ENCODE measurements around the gene MATN3. TPM values are rescaled to one million over a fixed set of nuclear protein-coding genes. Genes with fewer than 3 reads are reported as not detected.
"Not testable (repeated sequence)": the region's sequence is repeated elsewhere in the genome, so short reads cannot be mapped to it uniquely, and the experiment has no call there.

Gene MATN3
- total and polyA plus RNA-seq, 3 donors from 2014 or later: 1.9 to 2.7 (median 2.1) TPM

DNA sequence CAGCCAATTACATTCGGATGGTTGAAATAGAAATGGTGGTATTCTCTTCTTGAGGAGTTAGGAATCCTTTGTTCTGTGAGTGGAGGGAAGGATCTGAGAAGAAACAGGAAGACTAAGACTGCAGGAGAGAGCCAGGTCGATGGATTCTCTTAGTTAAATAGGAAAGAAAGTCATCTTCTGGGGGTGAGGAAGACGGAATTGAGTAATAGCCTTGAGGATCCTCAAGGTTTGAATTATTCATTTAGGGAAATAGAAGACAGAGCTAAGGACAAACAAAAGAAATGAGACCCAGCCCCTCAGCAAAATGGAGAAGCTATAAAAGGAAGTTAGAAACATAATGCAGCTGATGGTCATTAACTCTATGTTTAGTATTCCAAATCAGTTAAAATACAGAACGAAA lies 37.2 kb upstream of the MATN3 start:
- DNase-seq: no peak
- Histone ChIP-seq H3K4me1 (peaks cover 33% of the 10 kb centered on the region), H3K4me3 (peak overlapping the region; percentile 80 to 94), H3K36me3 (ENCODE audit: low read depth, missing control alignments) (no peaks in the 10 kb centered on the region), H3K9me3 (no peaks in the 10 kb centered on the region), H3K27me3 (no peaks in the 10 kb centered on the region), H3K27ac (peak overlapping the region; percentile 96 to 98)
- intact Hi-C loops (cut with DNase I; ENCODE audit: low total_unique reads): no loop called here
- TF ChIP-seq, protein P1, sequence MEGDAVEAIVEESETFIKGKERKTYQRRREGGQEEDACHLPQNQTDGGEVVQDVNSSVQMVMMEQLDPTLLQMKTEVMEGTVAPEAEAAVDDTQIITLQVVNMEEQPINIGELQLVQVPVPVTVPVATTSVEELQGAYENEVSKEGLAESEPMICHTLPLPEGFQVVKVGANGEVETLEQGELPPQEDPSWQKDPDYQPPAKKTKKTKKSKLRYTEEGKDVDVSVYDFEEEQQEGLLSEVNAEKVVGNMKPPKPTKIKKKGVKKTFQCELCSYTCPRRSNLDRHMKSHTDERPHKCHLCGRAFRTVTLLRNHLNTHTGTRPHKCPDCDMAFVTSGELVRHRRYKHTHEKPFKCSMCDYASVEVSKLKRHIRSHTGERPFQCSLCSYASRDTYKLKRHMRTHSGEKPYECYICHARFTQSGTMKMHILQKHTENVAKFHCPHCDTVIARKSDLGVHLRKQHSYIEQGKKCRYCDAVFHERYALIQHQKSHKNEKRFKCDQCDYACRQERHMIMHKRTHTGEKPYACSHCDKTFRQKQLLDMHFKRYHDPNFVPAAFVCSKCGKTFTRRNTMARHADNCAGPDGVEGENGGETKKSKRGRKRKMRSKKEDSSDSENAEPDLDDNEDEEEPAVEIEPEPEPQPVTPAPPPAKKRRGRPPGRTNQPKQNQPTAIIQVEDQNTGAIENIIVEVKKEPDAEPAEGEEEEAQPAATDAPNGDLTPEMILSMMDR (IDR thresholded peaks at IDR 0.05): no peak
- no peak for TF ChIP-seq POLR2A (IDR thresholded peaks at IDR 0.05)
- 0 to 4% methylated on average over 4 of the region's 4 CpGs for WGBS, 2 donors

DNA sequence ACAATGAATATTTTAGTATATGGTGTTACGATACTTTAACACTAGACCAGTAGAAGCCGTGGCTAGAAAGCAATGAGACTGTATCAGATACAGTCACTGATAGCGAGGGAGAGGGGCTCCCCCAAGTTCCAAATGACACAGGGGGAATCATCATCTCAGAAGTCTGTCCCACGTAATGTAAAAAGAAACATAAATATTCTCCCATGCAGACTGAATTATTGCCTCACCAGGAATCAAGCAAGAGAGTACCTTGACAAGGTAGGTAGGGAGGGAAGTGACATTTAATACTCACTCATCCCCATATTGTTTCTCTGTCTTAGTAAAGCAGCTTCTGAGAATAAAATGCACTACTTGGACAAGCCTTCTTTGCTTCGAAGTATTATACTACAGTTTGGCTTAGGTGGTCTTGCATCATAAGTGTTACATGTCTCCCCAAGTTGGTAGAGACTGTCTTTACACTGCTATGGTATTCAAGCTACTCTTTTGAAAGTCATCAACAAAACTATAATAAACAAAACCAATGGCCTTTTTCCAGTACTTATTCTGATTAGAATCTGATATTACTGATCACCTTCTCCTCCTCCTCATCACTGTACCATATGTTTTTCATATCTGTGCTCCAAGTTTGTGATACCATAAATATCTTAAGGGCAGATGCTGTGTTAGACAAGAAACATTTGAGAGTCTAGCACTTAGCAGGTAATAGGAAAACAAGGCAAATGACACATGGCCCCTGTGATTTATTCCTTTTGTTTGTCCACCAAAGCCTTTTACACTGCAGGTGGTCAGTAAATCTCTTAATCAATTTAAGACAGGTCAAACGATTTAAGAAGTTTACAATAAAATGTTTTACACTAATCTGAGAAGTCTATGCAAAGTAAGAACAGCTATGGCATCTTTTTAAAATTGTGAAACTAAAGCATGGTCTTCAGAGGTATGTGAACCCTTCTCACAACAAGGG lies 36.3 kb upstream of the MATN3 start:
- Histone ChIP-seq H3K4me3 (peak overlapping the region; percentile 80 to 94), H3K27ac (peak overlapping the region; percentile 96 to 98), H3K9me3 (no peaks in the 10 kb centered on the region), H3K27me3 (no peaks in the 10 kb centered on the region), H3K36me3 (ENCODE audit: low read depth, missing control alignments) (no peaks in the 10 kb centered on the region), H3K4me1 (peaks cover 38% of the 10 kb centered on the region)
- DNase-seq: no peak
- intact Hi-C loops (cut with DNase I; ENCODE audit: low total_unique reads): no loop called here
- TF ChIP-seq, protein P1 (IDR thresholded peaks at IDR 0.05): no peak
- no peak for TF ChIP-seq POLR2A (IDR thresholded peaks at IDR 0.05)
- WGBS, 2 donors: 29 to 32% methylated on average over 6 of the region's 6 CpGs

DNA sequence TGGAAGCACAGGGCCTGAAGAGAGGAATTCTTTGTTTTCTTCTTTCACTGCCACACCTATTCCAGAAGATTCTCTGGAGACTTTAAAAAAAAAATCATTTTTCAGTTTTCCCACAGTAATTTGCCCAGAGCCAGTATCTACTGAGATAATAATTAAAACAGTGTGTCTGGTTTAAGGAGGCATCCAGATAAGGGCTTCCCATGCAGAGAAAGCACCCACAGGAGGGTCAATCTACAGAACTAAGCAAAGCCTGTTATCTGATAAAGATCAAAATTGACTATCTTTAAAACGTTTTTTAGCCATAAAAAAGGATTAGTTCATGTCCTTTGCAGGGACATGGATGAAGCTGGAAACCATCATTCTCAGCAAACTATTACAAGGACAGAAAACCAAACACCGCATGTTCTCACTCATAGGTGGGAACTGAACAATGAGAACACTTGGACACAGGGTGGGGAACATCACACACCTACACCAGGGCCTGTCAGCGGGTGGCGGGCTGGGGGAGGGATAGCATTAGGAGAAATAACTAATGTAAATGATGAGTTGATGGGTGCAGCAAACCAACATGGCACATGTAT lies 33.3 kb upstream of the MATN3 start:
- peaks cover 43% of the 10 kb centered on the region for H3K4me1 ChIP-seq
- H3K9me3 ChIP-seq: not testable (repeated sequence)

DNA sequence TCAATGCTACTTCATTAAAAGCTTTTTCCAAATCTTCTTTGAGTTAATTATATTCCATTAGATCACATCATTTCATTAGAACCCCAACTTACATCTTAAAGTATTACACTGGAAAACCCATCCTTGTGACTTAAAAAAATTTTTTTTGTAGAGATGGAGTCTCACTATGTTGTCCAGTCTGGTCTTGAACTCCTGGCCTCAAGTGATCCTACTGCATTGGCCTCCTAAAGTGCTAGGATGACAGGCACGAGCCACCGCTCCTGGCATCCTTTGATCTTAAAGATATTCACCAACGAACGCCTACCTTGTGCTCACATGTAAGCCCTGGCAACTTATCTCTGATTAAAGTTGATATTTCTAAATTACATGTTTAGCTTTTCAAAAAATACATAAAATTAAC lies 32.3 kb upstream of the MATN3 start:
- Histone ChIP-seq H3K4me3 (no peak overlapping the region), H3K4me1 (peaks cover 43% of the 10 kb centered on the region), H3K27me3 (no peaks in the 10 kb centered on the region), H3K36me3 (ENCODE audit: low read depth, missing control alignments) (no peaks in the 10 kb centered on the region), H3K9me3 (no peaks in the 10 kb centered on the region), H3K27ac (peak overlapping the region; percentile 29 to 67)
- DNase-seq: no peak
- 69 to 81% methylated on average over 4 of the region's 4 CpGs for WGBS, 2 donors
- TF ChIP-seq POLR2A (IDR thresholded peaks at IDR 0.05): no peak
- TF ChIP-seq, protein P1 (IDR thresholded peaks at IDR 0.05): no peak
- intact Hi-C loops (cut with DNase I; ENCODE audit: low total_unique reads): no loop called here

More for the DNA sequence above, 33.3 kb upstream of the MATN3 start:
- H3K36me3 ChIP-seq (ENCODE audit: low read depth, missing control alignments); intact Hi-C loops (cut with DNase I; ENCODE audit: low total_unique reads); H3K27me3 ChIP-seq; H3K4me3 ChIP-seq; DNase-seq: not testable (repeated sequence)
- 55 to 59% methylated on average over 4 of the region's 4 CpGs for WGBS, 2 donors
- H3K27ac ChIP-seq: peak overlapping the region; percentile 6 to 67

GRCh38 chr2:20042531-20042930 lies 30.1 kb upstream of the MATN3 start:
- no peaks in the 10 kb centered on the region for H3K36me3 ChIP-seq (ENCODE audit: low read depth, missing control alignments)
- no peak for DNase-seq
- no peaks in the 10 kb centered on the region for H3K27me3 ChIP-seq
- TF ChIP-seq, protein P1 (IDR thresholded peaks at IDR 0.05): no peak
- no peak for TF ChIP-seq POLR2A (IDR thresholded peaks at IDR 0.05)
- H3K27ac ChIP-seq: peak overlapping the region in 1 of 2 donors; percentile 15
- intact Hi-C loops (cut with DNase I; ENCODE audit: low total_unique reads): no loop called here
- 22 to 47% methylated on average over 2 of the region's 2 CpGs for WGBS, 2 donors
- no peaks in the 10 kb centered on the region for H3K9me3 ChIP-seq
- no peak overlapping the region for H3K4me3 ChIP-seq
- peaks cover 33% of the 10 kb centered on the region for H3K4me1 ChIP-seq

Data from testis (tissue), 3 donors.